HepG2 (cell line): ENCODE results near the gene ANAPC16. TPM values are rescaled to one million over a fixed set of nuclear protein-coding genes. Genes with fewer than 3 reads are reported as not detected.

Experiments used
- ATAC-seq: fragments of 200-7000 bp; cut with Tn5 transposase; 3 replicates; pipeline ENCODE4 v1.9.1; 2020; ENCODE audit warnings: mild to moderate bottlenecking, moderate library complexity
- BruUV-seq: library from RNA; stranded (reverse); fragments of 400-500 nt; replicated peaks from 2 replicates; lab custom pipeline; 2021; lab: Mats Ljungman, UMichigan
- CTCF ChIA-PET: fragments of 300-600 bp; formaldehyde crosslinking; extraction: SDS; loops from one replicate; lab custom pipeline; 2021; ENCODE audit warnings: low total read pairs, inconsistent platforms, low intra/inter-chr PET ratio; lab: Yijun Ruan, JAX
- POLR2A ChIA-PET: fragments of 350-600 bp; sonication (Branson Sonifier 250); formaldehyde crosslinking; loops from one replicate; lab custom pipeline; 2020; ENCODE audit warnings: antibody characterized with exemption, inconsistent platforms; lab: Yijun Ruan, JAX
- DNase-seq: peaks from one replicate; pipeline ENCODE4 v3.0.0-alpha.2; 2015; ENCODE audit warnings: low spot score
- FAIRE-seq: peaks from 3 replicates; lab custom pipeline; 2011; peaks lifted over from hg19 to GRCh38; lab: Jason Lieb, UNC
- H2AFZ ChIP-seq: one replicate; pipeline ENCODE4 v1.6.1; 2011; ENCODE audit warnings: low read length, inconsistent platforms
- H3K27ac ChIP-seq: fragments of 300-600 bp; 3 replicates; pipeline ENCODE4 v1.8.0; 2011; ENCODE audit warnings: mixed run types, mild to moderate bottlenecking, mixed read lengths, low read length, inconsistent platforms; ENCODE audit not compliant: insufficient read depth; ENCODE audit errors: extremely low read length
- H3K27me3 ChIP-seq, 2 experiments: fragments of 200-600 bp in 1 of 2; 2 replicates in 1 of 2; 3 replicates in 1 of 2; pipeline versions ENCODE4 v1.6.0 to v1.8.0; 2011; ENCODE audit warnings: low read length in 2 of 2, mild to moderate bottlenecking in 2 of 2, moderate library complexity in 2 of 2, inconsistent platforms in 1 of 2; ENCODE audit not compliant: insufficient read depth in 2 of 2, control insufficient read depth in 1 of 2
- H3K36me3 ChIP-seq, 2 experiments: fragments of 200-600 bp in 1 of 2; replicated peaks in 1 of 2; 2 replicates in 1 of 2; 3 replicates in 1 of 2; pipeline versions ENCODE4 v1.5.1 to v1.8.0; 2011; ENCODE audit warnings: low read length in 2 of 2, inconsistent platforms in 1 of 2; ENCODE audit not compliant: insufficient read depth in 2 of 2, control insufficient read depth in 1 of 2
- H3K4me1 ChIP-seq: 2 replicates; pipeline ENCODE4 v1.5.1; 2012; ENCODE audit warnings: low read length, inconsistent platforms; ENCODE audit not compliant: insufficient read depth
- H3K4me2 ChIP-seq: 2 replicates; pipeline ENCODE4 v1.6.0; 2011; ENCODE audit warnings: low read depth, low read length, inconsistent platforms
- H3K4me3 ChIP-seq, 3 experiments: fragments of 200-600 bp in 1 of 3; sonication (generic), shearing (Covaris generic) in 1 of 3; replicated peaks in 1 of 3; 2 replicates each; pipeline ENCODE4 v1.5.1; 2011 to 2016; ENCODE audit warnings: low read length in 3 of 3, inconsistent platforms in 2 of 3, low read depth in 2 of 3, mild to moderate bottlenecking in 2 of 3, control low read depth in 1 of 3, mixed read lengths in 1 of 3; ENCODE audit not compliant: insufficient read depth in 1 of 3
- H3K79me2 ChIP-seq: one replicate; pipeline ENCODE4 v1.6.1; 2011; ENCODE audit warnings: low read length, inconsistent platforms; ENCODE audit not compliant: insufficient read depth
- H3K9ac ChIP-seq: 2 replicates; pipeline ENCODE4 v1.6.0; 2011; ENCODE audit warnings: mild to moderate bottlenecking, low read depth, low read length, inconsistent platforms; ENCODE audit not compliant: insufficient read depth
- H3K9me3 ChIP-seq: 2 replicates; pipeline ENCODE4 v1.5.1; 2012; ENCODE audit warnings: mild to moderate bottlenecking, low read length
- H4K20me1 ChIP-seq: 2 replicates; pipeline ENCODE4 v1.6.0; 2011; ENCODE audit warnings: inconsistent platforms, mild to moderate bottlenecking, low read length, moderate library complexity; ENCODE audit not compliant: insufficient read depth
- AHR ChIP-seq: IDR thresholded peaks from 2 replicates; pipeline ENCODE4 v1.6.1; 2018; ENCODE audit warnings: missing genetic modification reagents, missing compliant biosample characterization
- ATAD3A ChIP-seq: sonication (generic); formaldehyde crosslinking; IDR thresholded peaks from 2 replicates; pipeline ENCODE4 v1.4.0; 2020; ENCODE audit warnings: missing genetic modification reagents
- ATF7-NPFF ChIP-seq: sonication (generic); formaldehyde crosslinking; IDR thresholded peaks from 2 replicates; pipeline ENCODE4 v1.8.1; 2023; ENCODE audit warnings: mild to moderate bottlenecking, low read depth, missing genetic modification reagents, moderate library complexity
- GATAD2A ChIP-seq: IDR thresholded peaks from 2 replicates; pipeline ENCODE4 v1.6.1; 2016
- NR3C1 ChIP-seq: sonication (generic); formaldehyde crosslinking; IDR thresholded peaks from 2 replicates; pipeline ENCODE4 v1.4.0; 2020; ENCODE audit warnings: missing genetic modification reagents
- RBFOX2 ChIP-seq: fragments of 200-400 bp; formaldehyde crosslinking; IDR thresholded peaks from 2 replicates; pipeline ENCODE4 v1.6.1; 2017; ENCODE audit warnings: low read depth, mild to moderate bottlenecking, low read length
- U2AF1 ChIP-seq: fragments of 200-400 bp; formaldehyde crosslinking; optimal IDR thresholded peaks from 2 replicates; pipeline ENCODE3; 2017; ENCODE audit warnings: mild to moderate bottlenecking, low read depth, low read length
- ZFY ChIP-seq: sonication (generic); formaldehyde crosslinking; IDR thresholded peaks from 2 replicates; pipeline ENCODE4 v1.4.0; 2020; ENCODE audit warnings: missing genetic modification reagents
- ZNF749 ChIP-seq: sonication (generic); formaldehyde crosslinking; IDR thresholded peaks from 2 replicates; pipeline ENCODE4 v1.8.0; 2022; ENCODE audit warnings: mild to moderate bottlenecking, missing genetic modification reagents, moderate library complexity, borderline replicate concordance
- ZNF883 ChIP-seq: sonication (generic); formaldehyde crosslinking; IDR thresholded peaks from 2 replicates; pipeline ENCODE4 v1.5.1; 2020; ENCODE audit warnings: mild to moderate bottlenecking, missing genetic modification reagents; ENCODE audit errors: not compliant biosample characterization
- WGBS: methylation state at CpG from one replicate; pipeline ENCODE4 v1.1.6; 2017; ENCODE audit warnings: low lambda C conversion rate; 5-methylcytosine and 5-hydroxymethylcytosine counted together
- in situ Hi-C: cut with HindIII; loops from 2 replicates; pipeline ENCODE4 v1.10.0; 2017; ENCODE audit warnings: low pct_unique_long_range_greater_than_20kb; ENCODE audit not compliant: extremely low pct_ligation_motif_present
- intact Hi-C: fragments of 100-400 bp; cut with micrococcal nuclease; formaldehyde crosslinking; loops from one replicate; pipeline ENCODE4 v1.10.0; 2022; ENCODE audit not compliant: unreplicated experiment
- polyA plus RNA-seq, 8 experiments: library from polyadenylated mRNA; depleted of rRNA in 3 of 8; stranded (reverse) in 7 of 8; unstranded in 1 of 8; fragments of >200 nt; fragmentation: Illumina TruSeq in 4 of 8; extraction: Trizol in 4 of 8; gene quantifications; 2 replicates each; pipeline versions ENCODE4 v1.2.1 to v1.2.3, GENCODE V29; 2011 to 2016; ENCODE audit warnings: low read depth in 4 of 8, missing spikeins in 1 of 8, mixed read lengths in 1 of 8; ENCODE audit not compliant: insufficient read depth in 1 of 8
- total RNA-seq, 5 experiments: library from RNA; depleted of rRNA; stranded (reverse); fragments of >200 nt; fragmentation: Illumina TruSeq; extraction: Trizol; gene quantifications; 2 replicates each; pipeline ENCODE4 v1.2.3, GENCODE V29; 2016; ENCODE audit warnings: low read depth in 1 of 5
- TF ChIP-seq, protein P1 (sequence below): sonication (generic); formaldehyde crosslinking; IDR thresholded peaks from 2 replicates; pipeline ENCODE4 v1.5.0; 2020; ENCODE audit warnings: mild to moderate bottlenecking, missing genetic modification reagents
- TF ChIP-seq, protein P2 (sequence below): sonication (generic); formaldehyde crosslinking; IDR thresholded peaks from one replicate; pipeline ENCODE4 v1.5.1; 2020; ENCODE audit warnings: mild to moderate bottlenecking, missing genetic modification reagents; ENCODE audit errors: not compliant biosample characterization
- TF ChIP-seq, protein P3 (sequence below): sonication (generic); formaldehyde crosslinking; conservative IDR thresholded peaks from 2 replicates; pipeline ENCODE4 v1.5.0; 2020; ENCODE audit warnings: missing genetic modification reagents

ANAPC16 gene
- total and polyA plus RNA-seq, 2 of the 13 experiments (the other 11 are each of a cell fraction or from before 2014, with no cell fraction given): 74.8 to 89.4 TPM

- no peaks in the 10 kb centered on the region for H3K27me3 ChIP-seq
- BruUV-seq: no TSS peak
- peaks cover 16% of the 10 kb centered on the region for H3K4me1 ChIP-seq
- H3K9ac ChIP-seq: no peak overlapping the region
- no peaks in the 10 kb centered on the region for H3K79me2 ChIP-seq
- in situ Hi-C loops: no loop called here
- no peak for FAIRE-seq
- H3K36me3 ChIP-seq: peaks cover 4 to 21% of the 10 kb centered on the region in 2 experiments; a peak in 3 of 5 replicates
- no peak for ATAC-seq
- no peak overlapping the region for H3K4me3 ChIP-seq
- no peak for DNase-seq
- H3K4me2 ChIP-seq: no peak overlapping the region
- CTCF ChIA-PET: no interaction called here
- H3K27ac ChIP-seq: no peak overlapping the region
- no peaks in the 10 kb centered on the region for H4K20me1 ChIP-seq
- 97% methylated on average over 2 of the region's 2 CpGs for WGBS
- no peak overlapping the region for H2AFZ ChIP-seq
- POLR2A ChIA-PET: interaction anchor here (1.6 kb wide), 1 partner anchor 38 kb away, joined by 4 read pairs; the partner anchor contains the start of genes ANAPC16 and ASCC1
- no peaks in the 10 kb centered on the region for H3K9me3 ChIP-seq
- intact Hi-C loops: loop anchor here (10.0 kb wide), 1 partner anchor 73 kb away; no protein-coding TSS in a partner anchor
- TF ChIP-seq, protein P1, sequence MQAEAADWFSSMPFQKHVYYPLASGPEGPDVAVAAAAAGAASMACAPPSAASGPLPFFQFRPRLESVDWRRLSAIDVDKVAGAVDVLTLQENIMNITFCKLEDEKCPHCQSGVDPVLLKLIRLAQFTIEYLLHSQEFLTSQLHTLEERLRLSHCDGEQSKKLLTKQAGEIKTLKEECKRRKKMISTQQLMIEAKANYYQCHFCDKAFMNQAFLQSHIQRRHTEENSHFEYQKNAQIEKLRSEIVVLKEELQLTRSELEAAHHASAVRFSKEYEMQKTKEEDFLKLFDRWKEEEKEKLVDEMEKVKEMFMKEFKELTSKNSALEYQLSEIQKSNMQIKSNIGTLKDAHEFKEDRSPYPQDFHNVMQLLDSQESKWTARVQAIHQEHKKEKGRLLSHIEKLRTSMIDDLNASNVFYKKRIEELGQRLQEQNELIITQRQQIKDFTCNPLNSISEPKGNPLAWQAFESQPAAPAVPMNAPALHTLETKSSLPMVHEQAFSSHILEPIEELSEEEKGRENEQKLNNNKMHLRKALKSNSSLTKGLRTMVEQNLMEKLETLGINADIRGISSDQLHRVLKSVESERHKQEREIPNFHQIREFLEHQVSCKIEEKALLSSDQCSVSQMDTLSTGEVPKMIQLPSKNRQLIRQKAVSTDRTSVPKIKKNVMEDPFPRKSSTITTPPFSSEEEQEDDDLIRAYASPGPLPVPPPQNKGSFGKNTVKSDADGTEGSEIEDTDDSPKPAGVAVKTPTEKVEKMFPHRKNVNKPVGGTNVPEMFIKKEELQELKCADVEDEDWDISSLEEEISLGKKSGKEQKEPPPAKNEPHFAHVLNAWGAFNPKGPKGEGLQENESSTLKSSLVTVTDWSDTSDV (CRISPR knock-in tag): no peak
- TF ChIP-seq, protein P2, sequence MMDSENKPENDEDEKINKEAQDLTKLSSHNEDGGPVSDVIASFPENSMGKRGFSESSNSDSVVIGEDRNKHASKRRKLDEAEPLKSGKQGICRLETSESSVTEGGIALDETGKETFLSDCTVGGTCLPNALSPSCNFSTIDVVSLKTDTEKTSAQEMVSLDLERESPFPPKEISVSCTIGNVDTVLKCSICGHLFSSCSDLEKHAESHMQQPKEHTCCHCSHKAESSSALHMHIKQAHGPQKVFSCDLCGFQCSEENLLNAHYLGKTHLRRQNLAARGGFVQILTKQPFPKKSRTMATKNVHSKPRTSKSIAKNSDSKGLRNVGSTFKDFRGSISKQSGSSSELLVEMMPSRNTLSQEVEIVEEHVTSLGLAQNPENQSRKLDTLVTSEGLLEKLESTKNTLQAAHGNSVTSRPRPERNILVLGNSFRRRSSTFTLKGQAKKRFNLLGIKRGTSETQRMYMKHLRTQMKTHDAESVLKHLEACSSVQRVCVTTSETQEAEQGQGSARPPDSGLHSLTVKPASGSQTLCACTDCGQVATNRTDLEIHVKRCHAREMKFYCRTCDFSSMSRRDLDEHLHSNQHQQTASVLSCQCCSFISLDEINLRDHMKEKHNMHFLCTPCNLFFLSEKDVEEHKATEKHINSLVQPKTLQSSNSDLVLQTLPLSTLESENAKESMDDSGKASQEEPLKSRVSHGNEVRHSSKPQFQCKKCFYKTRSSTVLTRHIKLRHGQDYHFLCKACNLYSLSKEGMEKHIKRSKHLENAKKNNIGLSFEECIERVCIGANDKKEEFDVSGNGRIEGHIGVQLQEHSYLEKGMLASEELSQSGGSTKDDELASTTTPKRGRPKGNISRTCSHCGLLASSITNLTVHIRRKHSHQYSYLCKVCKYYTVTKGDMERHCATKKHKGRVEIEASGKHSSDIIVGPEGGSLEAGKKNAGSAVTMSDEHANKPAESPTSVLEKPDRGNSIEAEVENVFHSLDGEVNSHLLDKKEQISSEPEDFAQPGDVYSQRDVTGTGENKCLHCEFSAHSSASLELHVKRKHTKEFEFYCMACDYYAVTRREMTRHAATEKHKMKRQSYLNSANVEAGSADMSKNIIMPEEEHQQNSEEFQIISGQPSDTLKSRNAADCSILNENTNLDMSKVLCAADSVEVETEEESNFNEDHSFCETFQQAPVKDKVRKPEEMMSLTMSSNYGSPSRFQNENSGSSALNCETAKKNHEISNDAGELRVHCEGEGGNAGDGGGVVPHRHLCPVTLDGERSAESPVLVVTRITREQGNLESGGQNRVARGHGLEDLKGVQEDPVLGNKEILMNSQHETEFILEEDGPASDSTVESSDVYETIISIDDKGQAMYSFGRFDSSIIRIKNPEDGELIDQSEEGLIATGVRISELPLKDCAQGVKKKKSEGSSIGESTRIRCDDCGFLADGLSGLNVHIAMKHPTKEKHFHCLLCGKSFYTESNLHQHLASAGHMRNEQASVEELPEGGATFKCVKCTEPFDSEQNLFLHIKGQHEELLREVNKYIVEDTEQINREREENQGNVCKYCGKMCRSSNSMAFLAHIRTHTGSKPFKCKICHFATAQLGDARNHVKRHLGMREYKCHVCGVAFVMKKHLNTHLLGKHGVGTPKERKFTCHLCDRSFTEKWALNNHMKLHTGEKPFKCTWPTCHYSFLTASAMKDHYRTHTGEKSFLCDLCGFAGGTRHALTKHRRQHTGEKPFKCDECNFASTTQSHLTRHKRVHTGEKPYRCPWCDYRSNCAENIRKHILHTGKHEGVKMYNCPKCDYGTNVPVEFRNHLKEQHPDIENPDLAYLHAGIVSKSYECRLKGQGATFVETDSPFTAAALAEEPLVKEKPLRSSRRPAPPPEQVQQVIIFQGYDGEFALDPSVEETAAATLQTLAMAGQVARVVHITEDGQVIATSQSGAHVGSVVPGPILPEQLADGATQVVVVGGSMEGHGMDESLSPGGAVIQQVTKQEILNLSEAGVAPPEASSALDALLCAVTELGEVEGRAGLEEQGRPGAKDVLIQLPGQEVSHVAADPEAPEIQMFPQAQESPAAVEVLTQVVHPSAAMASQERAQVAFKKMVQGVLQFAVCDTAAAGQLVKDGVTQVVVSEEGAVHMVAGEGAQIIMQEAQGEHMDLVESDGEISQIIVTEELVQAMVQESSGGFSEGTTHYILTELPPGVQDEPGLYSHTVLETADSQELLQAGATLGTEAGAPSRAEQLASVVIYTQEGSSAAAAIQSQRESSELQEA: no peak
- TF ChIP-seq NR3C1 (CRISPR knock-in tag) (no peak), U2AF1 (no peak), GATAD2A (no peak), RBFOX2 (no peak), ZNF883 (CRISPR knock-in tag) (no peak), ZFY (CRISPR knock-in tag) (no peak), AHR (no peak), ATAD3A (CRISPR knock-in tag) (no peak), ZNF749 (no peak), ATF7-NPFF (CRISPR knock-in tag) (no peak)
- TF ChIP-seq, protein P3, sequence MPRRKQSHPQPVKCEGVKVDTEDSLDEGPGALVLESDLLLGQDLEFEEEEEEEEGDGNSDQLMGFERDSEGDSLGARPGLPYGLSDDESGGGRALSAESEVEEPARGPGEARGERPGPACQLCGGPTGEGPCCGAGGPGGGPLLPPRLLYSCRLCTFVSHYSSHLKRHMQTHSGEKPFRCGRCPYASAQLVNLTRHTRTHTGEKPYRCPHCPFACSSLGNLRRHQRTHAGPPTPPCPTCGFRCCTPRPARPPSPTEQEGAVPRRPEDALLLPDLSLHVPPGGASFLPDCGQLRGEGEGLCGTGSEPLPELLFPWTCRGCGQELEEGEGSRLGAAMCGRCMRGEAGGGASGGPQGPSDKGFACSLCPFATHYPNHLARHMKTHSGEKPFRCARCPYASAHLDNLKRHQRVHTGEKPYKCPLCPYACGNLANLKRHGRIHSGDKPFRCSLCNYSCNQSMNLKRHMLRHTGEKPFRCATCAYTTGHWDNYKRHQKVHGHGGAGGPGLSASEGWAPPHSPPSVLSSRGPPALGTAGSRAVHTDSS (CRISPR knock-in tag): no peak
These were observed 38.4 kb upstream of the ANAPC16 start for GRCh38 chr10:72177454-72177853.
